GM13977 (cell line): Measurements from ENCODE around the gene TMEFF2.

ENCODE experiments used
- DNase-seq: peaks from one replicate; pipeline ENCODE4 v3.0.0; 2012; ENCODE audit warnings: low spot score
- in situ Hi-C: fragments of 300-500 bp; cut with MboI; formaldehyde crosslinking; loops from one replicate; pipeline ENCODE4 v1.12.0; 2022; ENCODE audit warnings: low sequenced_read_pairs, low pct_unique_long_range_greater_than_20kb, mixed read lengths, inconsistent platforms; ENCODE audit not compliant: unreplicated experiment
- TF ChIP-seq, protein P1 (sequence below): IDR thresholded peaks from 2 replicates; pipeline ENCODE4 v1.5.1; 2012; ENCODE audit warnings: mild to moderate bottlenecking, control low read depth; ENCODE audit not compliant: insufficient read depth; ENCODE audit errors: extremely low read depth, missing control alignments

The TMEFF2 gene

DNA sequence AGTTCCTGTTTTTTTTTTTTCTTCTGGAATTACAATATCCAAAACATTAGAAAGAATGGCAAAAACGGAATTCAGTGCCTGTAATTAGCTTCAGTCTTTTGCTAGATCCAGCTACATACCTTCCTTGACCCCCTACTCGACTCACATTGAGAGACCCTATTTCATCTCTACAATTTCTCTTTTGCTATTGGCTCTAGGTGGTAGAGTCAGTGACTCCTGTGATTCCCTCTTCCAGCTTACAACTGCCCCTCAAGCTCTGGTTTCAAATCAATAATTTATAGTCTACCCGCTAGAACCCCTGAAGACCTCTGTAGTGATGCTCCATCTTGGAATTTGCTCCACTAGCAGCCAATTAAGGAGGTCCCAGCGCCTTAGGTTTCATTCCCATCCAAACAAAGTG, 125.8 kb downstream of the TMEFF2 start:
- in situ Hi-C loops, result no loop called here
- TF ChIP-seq, protein P1, sequence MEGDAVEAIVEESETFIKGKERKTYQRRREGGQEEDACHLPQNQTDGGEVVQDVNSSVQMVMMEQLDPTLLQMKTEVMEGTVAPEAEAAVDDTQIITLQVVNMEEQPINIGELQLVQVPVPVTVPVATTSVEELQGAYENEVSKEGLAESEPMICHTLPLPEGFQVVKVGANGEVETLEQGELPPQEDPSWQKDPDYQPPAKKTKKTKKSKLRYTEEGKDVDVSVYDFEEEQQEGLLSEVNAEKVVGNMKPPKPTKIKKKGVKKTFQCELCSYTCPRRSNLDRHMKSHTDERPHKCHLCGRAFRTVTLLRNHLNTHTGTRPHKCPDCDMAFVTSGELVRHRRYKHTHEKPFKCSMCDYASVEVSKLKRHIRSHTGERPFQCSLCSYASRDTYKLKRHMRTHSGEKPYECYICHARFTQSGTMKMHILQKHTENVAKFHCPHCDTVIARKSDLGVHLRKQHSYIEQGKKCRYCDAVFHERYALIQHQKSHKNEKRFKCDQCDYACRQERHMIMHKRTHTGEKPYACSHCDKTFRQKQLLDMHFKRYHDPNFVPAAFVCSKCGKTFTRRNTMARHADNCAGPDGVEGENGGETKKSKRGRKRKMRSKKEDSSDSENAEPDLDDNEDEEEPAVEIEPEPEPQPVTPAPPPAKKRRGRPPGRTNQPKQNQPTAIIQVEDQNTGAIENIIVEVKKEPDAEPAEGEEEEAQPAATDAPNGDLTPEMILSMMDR, result no peak

DNA sequence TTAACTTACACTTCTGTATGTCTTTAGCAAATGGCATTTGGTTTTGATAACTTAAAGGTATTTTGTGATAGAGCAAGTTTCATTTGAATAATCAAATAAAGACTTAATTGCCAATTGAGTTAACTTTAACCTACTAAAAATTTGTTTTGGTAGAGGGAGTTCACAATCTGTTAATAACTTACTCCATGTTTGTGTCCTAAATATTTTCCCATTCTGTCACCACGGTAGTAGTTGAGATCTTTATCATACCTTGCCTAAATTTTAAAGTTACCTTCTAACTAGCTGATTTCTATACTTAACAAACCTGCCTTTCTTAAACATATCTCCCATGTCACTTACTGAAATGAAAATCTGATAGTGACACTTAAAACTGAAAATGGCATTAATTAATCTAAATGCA, 127.1 kb downstream of the TMEFF2 start:
- in situ Hi-C loops, result no loop called here
- TF ChIP-seq, protein P1, result no peak
- DNase-seq, result no peak

More for the DNA sequence above, 125.8 kb downstream of the TMEFF2 start:
- no peak for DNase-seq

DNA sequence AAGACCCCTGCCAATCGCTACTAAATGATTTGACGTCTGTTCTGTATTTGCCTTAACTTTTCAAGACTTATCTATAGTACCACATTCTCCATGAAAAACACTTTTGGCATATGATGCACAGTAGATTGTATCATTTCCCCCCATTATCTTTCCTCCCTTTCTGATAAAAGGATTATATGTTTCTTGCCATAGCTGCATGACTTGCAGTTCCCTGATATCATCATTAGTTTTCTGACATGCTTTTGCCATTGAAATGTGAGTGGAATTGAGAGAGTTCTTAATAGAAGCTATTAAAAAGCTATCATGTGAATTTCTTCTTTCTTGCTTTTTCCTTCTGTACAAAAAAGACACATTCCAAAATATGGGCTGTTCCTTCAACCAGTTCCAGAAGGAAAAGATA, 130.3 kb downstream of the TMEFF2 start:
- no peak for DNase-seq
- in situ Hi-C loops, result no loop called here
- TF ChIP-seq, protein P1, result no peak

DNA sequence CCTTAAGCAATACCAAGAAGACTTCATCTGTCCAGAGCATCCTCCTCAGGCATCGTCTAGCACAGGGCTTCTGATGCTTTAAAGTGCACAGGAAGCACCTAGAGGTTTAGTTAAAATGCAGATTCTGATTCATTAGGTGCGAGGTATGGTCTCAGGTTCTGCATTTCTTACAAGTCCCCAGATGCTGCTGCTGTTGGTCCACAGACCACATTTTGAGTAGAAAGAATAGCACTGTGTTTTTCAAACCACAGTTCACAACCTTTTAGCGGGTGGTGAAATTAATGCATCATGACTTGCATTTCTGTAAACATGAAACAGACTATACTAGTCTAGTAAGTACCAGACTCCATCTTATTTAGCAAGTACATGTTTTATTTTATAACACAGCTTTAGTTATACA, 134.6 kb downstream of the TMEFF2 start:
- no peak for DNase-seq
- TF ChIP-seq, protein P1, result no peak
- in situ Hi-C loops, result no loop called here

DNA sequence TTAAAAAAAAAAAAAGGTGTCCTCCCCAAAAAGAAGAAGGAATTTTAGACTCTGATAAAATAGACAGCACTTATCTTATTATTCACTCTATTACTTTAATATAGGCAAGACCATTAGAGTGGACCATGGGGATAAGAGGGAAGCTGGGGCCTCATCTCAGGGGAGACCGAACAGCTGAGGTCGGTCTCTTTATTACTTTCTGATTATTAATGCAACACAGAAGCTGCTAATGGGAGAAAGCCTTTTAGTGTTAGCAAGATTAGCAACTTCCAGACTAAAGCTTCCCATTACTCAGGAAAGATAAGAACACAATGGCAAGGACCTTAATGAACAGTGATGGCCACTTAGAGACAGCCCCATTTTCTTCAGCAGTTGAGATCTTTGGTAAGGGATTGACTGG, 135.5 kb downstream of the TMEFF2 start:
- TF ChIP-seq, protein P1, result no peak
- in situ Hi-C loops, result no loop called here
- DNase-seq, result no peak

DNA sequence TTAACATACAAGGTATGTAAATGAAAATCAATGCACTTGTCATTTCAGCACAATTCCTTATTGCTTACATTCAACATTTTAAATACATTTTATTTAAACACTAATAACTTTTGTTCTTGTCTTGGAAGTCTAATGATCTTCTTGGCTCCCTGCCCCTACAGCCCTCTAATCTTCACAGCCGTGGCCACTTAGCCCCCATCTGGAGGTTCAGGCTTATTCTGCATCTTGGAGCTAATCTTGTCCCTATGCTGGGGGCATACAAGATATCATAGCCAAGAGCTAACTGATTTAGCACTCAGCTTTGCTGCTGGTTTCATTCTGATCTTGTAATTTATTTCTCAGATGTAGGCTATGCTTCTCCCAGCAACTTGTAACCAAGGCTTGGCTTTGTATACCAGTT, 140.8 kb downstream of the TMEFF2 start:
- TF ChIP-seq, protein P1, result no peak
- no peak for DNase-seq
- in situ Hi-C loops, result no loop called here

DNA sequence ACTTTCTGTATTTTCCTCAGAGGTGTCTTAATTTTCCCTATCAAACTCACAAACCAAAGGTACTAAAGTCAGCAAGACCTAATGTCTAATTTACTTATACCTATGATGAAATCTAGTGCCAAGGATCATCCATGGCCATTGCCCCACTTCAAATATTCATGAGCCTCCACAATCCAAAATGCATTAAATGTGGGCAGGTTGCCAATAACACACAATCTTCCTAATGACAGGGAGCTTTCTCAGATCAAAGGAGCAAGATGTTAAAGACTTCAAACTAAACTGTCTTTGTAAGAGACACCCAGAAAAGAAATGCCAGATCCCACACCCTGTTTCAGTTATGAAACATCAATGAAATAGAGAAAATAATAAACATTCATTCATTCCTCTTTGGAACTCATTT, 143.2 kb downstream of the TMEFF2 start:
- in situ Hi-C loops, result no loop called here
- TF ChIP-seq, protein P1, result no peak
- no peak for DNase-seq
